B cell (primary cell): ENCODE results near the gene SLIT3. TPM values are rescaled to one million over a fixed set of nuclear protein-coding genes. Genes with fewer than 3 reads are reported as not detected.

ENCODE experiments used
- ATAC-seq: fragments of 200-7000 bp; cut with Tn5 transposase; one replicate; pipeline ENCODE4 v1.10.0; 2021; ENCODE audit warnings: low read depth, mild to moderate bottlenecking, moderate number of reproducible peaks, moderate library complexity
- CTCF ChIA-PET: fragments of 350-600 bp; sonication (Branson Sonifier 250); formaldehyde crosslinking; loops from one replicate; lab custom pipeline; 2021; ENCODE audit warnings: antibody characterized with exemption, inconsistent platforms; lab: Charles Lee
- POLR2A ChIA-PET: fragments of 350-600 bp; sonication (Branson Sonifier 250); formaldehyde crosslinking; loops from one replicate; lab custom pipeline; 2021; ENCODE audit warnings: antibody characterized with exemption; lab: Charles Lee
- DNase-seq: peaks from one replicate; pipeline ENCODE4 v3.0.0; 2013
- H2AFZ ChIP-seq: 2 replicates; pipeline ENCODE4 v1.6.1; 2012; ENCODE audit warnings: mild to moderate bottlenecking, low read depth, low read length; ENCODE audit not compliant: insufficient read depth, poor library complexity, severe bottlenecking
- H3K27ac ChIP-seq, 2 donors: 1 replicate in 1 of 2; 2 replicates in 1 of 2; pipeline ENCODE4 v1.5.1; 2012 to 2013; ENCODE audit warnings: low read length in 2 of 2, mild to moderate bottlenecking in 2 of 2, moderate library complexity in 1 of 2
- H3K27me3 ChIP-seq, 4 experiments: fragments of 200-600 bp in 1 of 4; sonication (generic) in 1 of 4; replicated peaks in 1 of 4; 1 replicate in 2 of 4; 2 replicates in 2 of 4; pipeline versions ENCODE4 v1.6.1 to v1.7.0; 2013 to 2016; ENCODE audit warnings: low read length in 3 of 4, mild to moderate bottlenecking in 2 of 4, mixed read lengths in 1 of 4, moderate library complexity in 1 of 4; ENCODE audit not compliant: insufficient read depth in 4 of 4, control insufficient read depth in 3 of 4; ENCODE audit errors: control extremely low read depth in 1 of 4
- H3K36me3 ChIP-seq, 2 experiments: replicated peaks in 1 of 2; 1 replicate in 1 of 2; 2 replicates in 1 of 2; pipeline versions ENCODE4 v1.6.1 to v1.7.1; 2013; ENCODE audit warnings: low read length in 1 of 2; ENCODE audit not compliant: insufficient read depth in 2 of 2, control insufficient read depth in 1 of 2; ENCODE audit errors: control extremely low read depth in 1 of 2, extremely low read depth in 1 of 2
- H3K4me1 ChIP-seq, 2 donors: fragments of 200-600 bp in 1 of 2; sonication (generic) in 1 of 2; 1 replicate in 1 of 2; 2 replicates in 1 of 2; pipeline versions ENCODE4 v1.5.1 to v1.6.1; 2013 to 2017; ENCODE audit warnings: low read length in 2 of 2; ENCODE audit not compliant: control insufficient read depth in 2 of 2, insufficient read depth in 2 of 2
- H3K4me2 ChIP-seq: replicated peaks from 2 replicates; pipeline ENCODE3; 2012; ENCODE audit warnings: mild to moderate bottlenecking, low read depth, low read length; ENCODE audit not compliant: poor library complexity, severe bottlenecking
- H3K4me3 ChIP-seq, 5 experiments: fragments of 200-600 bp in 1 of 5; sonication (generic) in 1 of 5; 1 replicate in 3 of 5; 2 replicates in 2 of 5; pipeline versions ENCODE4 v1.5.1 to v1.7.0; 2011 to 2016; ENCODE audit warnings: low read length in 4 of 5, mild to moderate bottlenecking in 4 of 5, low read depth in 2 of 5, control low read depth in 1 of 5, moderate library complexity in 1 of 5; ENCODE audit not compliant: insufficient read depth in 1 of 5; ENCODE audit errors: control extremely low read depth in 1 of 5, extremely low read depth in 1 of 5
- H3K79me2 ChIP-seq: fragments of 200-600 bp; sonication (generic); one replicate; pipeline ENCODE4 v1.6.0; 2016; ENCODE audit warnings: low read length; ENCODE audit not compliant: control insufficient read depth, insufficient read depth
- H3K9ac ChIP-seq: fragments of 200-600 bp; sonication (generic); 2 replicates; pipeline ENCODE4 v1.6.1; 2017; ENCODE audit warnings: mild to moderate bottlenecking, low read length, moderate library complexity
- H3K9me3 ChIP-seq, 3 donors: one replicate each; pipeline versions ENCODE4 v1.6.1 to v1.7.1; 2013; ENCODE audit warnings: low read length in 2 of 3; ENCODE audit not compliant: control insufficient read depth in 2 of 3, insufficient read depth in 1 of 3; ENCODE audit errors: control extremely low read depth in 1 of 3
- H4K20me1 ChIP-seq: 2 replicates; pipeline ENCODE4 v1.6.0; 2012; ENCODE audit warnings: mild to moderate bottlenecking, low read length; ENCODE audit not compliant: insufficient read depth, control insufficient read depth, poor library complexity, severe bottlenecking
- H3K27ac Mint-ChIP-seq: one replicate; pipeline ENCODE4 v1.8.0; 2021; ENCODE audit warnings: mixed read lengths
- H3K27me3 Mint-ChIP-seq: one replicate; pipeline ENCODE4 v1.8.0; 2021; ENCODE audit warnings: mixed read lengths
- H3K4me1 Mint-ChIP-seq: one replicate; pipeline ENCODE4 v1.8.0; 2021; ENCODE audit warnings: mixed read lengths
- H3K4me3 Mint-ChIP-seq: one replicate; pipeline ENCODE4 v1.8.0; 2021; ENCODE audit warnings: mixed read lengths
- H3K9me3 Mint-ChIP-seq: one replicate; pipeline ENCODE4 v1.8.0; 2022; ENCODE audit warnings: mixed read lengths; ENCODE audit not compliant: insufficient read depth
- EZH2 ChIP-seq: IDR thresholded peaks from 2 replicates; pipeline ENCODE4 v1.6.1; 2012; ENCODE audit warnings: borderline replicate concordance, low read depth, mild to moderate bottlenecking, moderate library complexity, low read length; ENCODE audit not compliant: insufficient read depth, poor library complexity, severe bottlenecking
- WGBS: methylation state at CpG from one replicate; pipeline ENCODE4 v1.1.5; 2013; ENCODE audit warnings: missing lambda C conversion rate; ENCODE audit not compliant: insufficient coverage; 5-methylcytosine and 5-hydroxymethylcytosine counted together
- intact Hi-C: fragments of 100-400 bp; cut with micrococcal nuclease; formaldehyde crosslinking; loops from one replicate; pipeline ENCODE4 v1.10.0; 2022
- polyA plus RNA-seq: library from polyadenylated mRNA; depleted of rRNA; stranded (reverse); fragments of >200 nt; gene quantifications from 2 replicates; pipeline ENCODE4 v1.2.3, GENCODE V29; 2012
- total RNA-seq, 2 donors: library from RNA; stranded (reverse); fragments of 120-200 nt in 1 of 2; gene quantifications; 1 replicate in 1 of 2; 2 replicates in 1 of 2; pipeline versions ENCODE4 v1.2.3 to v1.2.4, GENCODE V29; 2013 to 2022
- TF ChIP-seq, protein P1 (sequence below): fragments of 200-600 bp; IDR thresholded peaks from one replicate; pipeline ENCODE4 v1.8.0; 2022; ENCODE audit warnings: antibody characterized with exemption, mild to moderate bottlenecking

Gene SLIT3
- total and polyA plus RNA-seq, 2 donors (not counting 1 experiment from before 2014, with no cell fraction given): not detected

DNA sequence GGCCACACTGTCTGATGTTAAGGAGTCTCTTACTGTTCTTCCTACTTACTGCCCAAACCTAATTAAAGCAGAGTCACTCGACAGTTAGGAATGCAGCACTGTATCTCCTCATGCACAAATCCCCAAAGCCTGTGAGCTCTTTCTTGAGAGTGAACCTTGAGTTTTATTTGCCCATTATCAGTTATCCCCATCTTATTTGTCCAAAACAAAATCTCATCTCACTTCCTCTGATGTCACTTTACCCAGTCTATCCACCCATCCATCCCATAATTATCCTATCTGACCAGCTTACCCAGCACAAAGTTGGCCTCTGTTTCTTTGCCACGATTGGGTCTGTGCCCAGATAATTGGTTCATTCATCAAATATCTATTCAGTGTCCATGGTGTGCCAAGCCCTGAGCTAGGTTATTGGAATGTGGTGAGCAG is 250.8 kb downstream of the SLIT3 start:
- intact Hi-C loops: no loop called here
- POLR2A ChIA-PET: no interaction called here
- ATAC-seq: no peak
- CTCF ChIA-PET: no interaction called here
- Histone ChIP-seq H3K27me3 (no peaks in the 10 kb centered on the region), H3K36me3 (no peaks in the 10 kb centered on the region), H4K20me1 (no peaks in the 10 kb centered on the region), H3K4me2 (no peak overlapping the region), H3K9ac (no peak overlapping the region), H3K4me1 (no peaks in the 10 kb centered on the region), H3K9me3 (peaks cover 0 to 2% (median 0%) of the 10 kb centered on the region in 3 donors), H3K4me3 (no peak overlapping the region), H2AFZ (no peak overlapping the region), H3K27ac (no peak overlapping the region), H3K79me2 (no peaks in the 10 kb centered on the region)
- Mint-ChIP-seq H3K4me3 (no peak overlapping the region), H3K9me3 (no peaks in the 10 kb centered on the region), H3K27ac (no peak overlapping the region), H3K27me3 (no peaks in the 10 kb centered on the region), H3K4me1 (no peaks in the 10 kb centered on the region)
- 83% methylated on average over 1 of the region's 2 CpGs for WGBS
- TF ChIP-seq, protein P1, sequence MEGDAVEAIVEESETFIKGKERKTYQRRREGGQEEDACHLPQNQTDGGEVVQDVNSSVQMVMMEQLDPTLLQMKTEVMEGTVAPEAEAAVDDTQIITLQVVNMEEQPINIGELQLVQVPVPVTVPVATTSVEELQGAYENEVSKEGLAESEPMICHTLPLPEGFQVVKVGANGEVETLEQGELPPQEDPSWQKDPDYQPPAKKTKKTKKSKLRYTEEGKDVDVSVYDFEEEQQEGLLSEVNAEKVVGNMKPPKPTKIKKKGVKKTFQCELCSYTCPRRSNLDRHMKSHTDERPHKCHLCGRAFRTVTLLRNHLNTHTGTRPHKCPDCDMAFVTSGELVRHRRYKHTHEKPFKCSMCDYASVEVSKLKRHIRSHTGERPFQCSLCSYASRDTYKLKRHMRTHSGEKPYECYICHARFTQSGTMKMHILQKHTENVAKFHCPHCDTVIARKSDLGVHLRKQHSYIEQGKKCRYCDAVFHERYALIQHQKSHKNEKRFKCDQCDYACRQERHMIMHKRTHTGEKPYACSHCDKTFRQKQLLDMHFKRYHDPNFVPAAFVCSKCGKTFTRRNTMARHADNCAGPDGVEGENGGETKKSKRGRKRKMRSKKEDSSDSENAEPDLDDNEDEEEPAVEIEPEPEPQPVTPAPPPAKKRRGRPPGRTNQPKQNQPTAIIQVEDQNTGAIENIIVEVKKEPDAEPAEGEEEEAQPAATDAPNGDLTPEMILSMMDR: no peak
- no peak for TF ChIP-seq EZH2
- DNase-seq: no peak

GRCh38 chr5:169049712-169050111 is 251.2 kb downstream of the SLIT3 start:
- WGBS: 100% methylated on average over 1 of the region's 2 CpGs
- no peak for ATAC-seq

More at GRCh38 chr5:169049712-169050111, 251.2 kb downstream of the SLIT3 start:
- TF ChIP-seq, protein P1: no peak
- no peak for TF ChIP-seq EZH2
- Mint-ChIP-seq H3K4me3 (no peak overlapping the region), H3K27ac (no peak overlapping the region), H3K27me3 (no peaks in the 10 kb centered on the region), H3K4me1 (no peaks in the 10 kb centered on the region), H3K9me3 (no peaks in the 10 kb centered on the region)
- Histone ChIP-seq H3K9me3 (peaks cover 0 to 2% (median 0%) of the 10 kb centered on the region in 3 donors), H3K36me3 (no peaks in the 10 kb centered on the region), H3K4me2 (no peak overlapping the region), H3K4me1 (no peaks in the 10 kb centered on the region), H4K20me1 (no peaks in the 10 kb centered on the region), H2AFZ (no peak overlapping the region), H3K27ac (no peak overlapping the region), H3K9ac (no peak overlapping the region), H3K4me3 (no peak overlapping the region), H3K27me3 (no peaks in the 10 kb centered on the region), H3K79me2 (no peaks in the 10 kb centered on the region)
- POLR2A ChIA-PET: no interaction called here
- intact Hi-C loops: no loop called here
- DNase-seq: no peak
- CTCF ChIA-PET: no interaction called here
